Type B pancreatic cell (in vitro differentiated cells): ENCODE data around the gene PTPN22. TPM values are rescaled to one million over a fixed set of nuclear protein-coding genes. Genes with fewer than 3 reads are reported as not detected.

Source experiments
- DNase-seq: peaks from one replicate; pipeline ENCODE4 v3.0.0; 2021; ENCODE audit warnings: mixed read lengths; ENCODE audit not compliant: unreplicated experiment; ENCODE audit errors: extremely low spot score
- H3K27ac Mint-ChIP-seq: 2 replicates; pipeline ENCODE4 v1.8.0; 2021; ENCODE audit warnings: mild to moderate bottlenecking, mixed read lengths
- H3K27me3 Mint-ChIP-seq: 2 replicates; pipeline ENCODE4 v1.8.0; 2021; ENCODE audit warnings: mixed read lengths
- H3K36me3 Mint-ChIP-seq: 2 replicates; pipeline ENCODE4 v1.8.0; 2021; ENCODE audit warnings: mixed read lengths
- H3K4me1 Mint-ChIP-seq: one replicate; pipeline ENCODE4 v1.8.0; 2021; ENCODE audit warnings: mixed read lengths; ENCODE audit not compliant: unreplicated experiment
- H3K4me3 Mint-ChIP-seq: 2 replicates; pipeline ENCODE4 v1.8.0; 2021; ENCODE audit warnings: mild to moderate bottlenecking, mixed read lengths
- H3K9me3 Mint-ChIP-seq: 2 replicates; pipeline ENCODE4 v1.8.0; 2021; ENCODE audit warnings: mixed read lengths
- total RNA-seq: library from RNA; stranded (reverse); gene quantifications from 2 replicates; pipeline ENCODE4 v1.2.1, GENCODE V29; 2021; ENCODE audit warnings: low replicate concordance
- TF ChIP-seq, protein P1 (sequence below): fragments of 200-600 bp; sonication (generic); conservative IDR thresholded peaks from 2 replicates; pipeline ENCODE4 v1.5.0; 2021; ENCODE audit warnings: antibody characterized with exemption, mild to moderate bottlenecking

Gene PTPN22
- total RNA-seq, 1 donor from 2014 or later = not detected

GRCh38 chr1:113913312-113913668, 41.8 kb upstream of the PTPN22 start:
- DNase-seq = no peak
- TF ChIP-seq, protein P1, sequence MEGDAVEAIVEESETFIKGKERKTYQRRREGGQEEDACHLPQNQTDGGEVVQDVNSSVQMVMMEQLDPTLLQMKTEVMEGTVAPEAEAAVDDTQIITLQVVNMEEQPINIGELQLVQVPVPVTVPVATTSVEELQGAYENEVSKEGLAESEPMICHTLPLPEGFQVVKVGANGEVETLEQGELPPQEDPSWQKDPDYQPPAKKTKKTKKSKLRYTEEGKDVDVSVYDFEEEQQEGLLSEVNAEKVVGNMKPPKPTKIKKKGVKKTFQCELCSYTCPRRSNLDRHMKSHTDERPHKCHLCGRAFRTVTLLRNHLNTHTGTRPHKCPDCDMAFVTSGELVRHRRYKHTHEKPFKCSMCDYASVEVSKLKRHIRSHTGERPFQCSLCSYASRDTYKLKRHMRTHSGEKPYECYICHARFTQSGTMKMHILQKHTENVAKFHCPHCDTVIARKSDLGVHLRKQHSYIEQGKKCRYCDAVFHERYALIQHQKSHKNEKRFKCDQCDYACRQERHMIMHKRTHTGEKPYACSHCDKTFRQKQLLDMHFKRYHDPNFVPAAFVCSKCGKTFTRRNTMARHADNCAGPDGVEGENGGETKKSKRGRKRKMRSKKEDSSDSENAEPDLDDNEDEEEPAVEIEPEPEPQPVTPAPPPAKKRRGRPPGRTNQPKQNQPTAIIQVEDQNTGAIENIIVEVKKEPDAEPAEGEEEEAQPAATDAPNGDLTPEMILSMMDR = no peak
- Mint-ChIP-seq H3K4me3 (no peak overlapping the region), H3K9me3 (no peaks in the 10 kb centered on the region), H3K36me3 (peaks cover 13% of the 10 kb centered on the region), H3K4me1 (no peaks in the 10 kb centered on the region), H3K27ac (no peak overlapping the region), H3K27me3 (no peaks in the 10 kb centered on the region)

GRCh38 chr1:113912594-113913311, 41.2 kb upstream of the PTPN22 start:
- no peaks in the 10 kb centered on the region for H3K4me1 Mint-ChIP-seq
- DNase-seq = no peak

DNA sequence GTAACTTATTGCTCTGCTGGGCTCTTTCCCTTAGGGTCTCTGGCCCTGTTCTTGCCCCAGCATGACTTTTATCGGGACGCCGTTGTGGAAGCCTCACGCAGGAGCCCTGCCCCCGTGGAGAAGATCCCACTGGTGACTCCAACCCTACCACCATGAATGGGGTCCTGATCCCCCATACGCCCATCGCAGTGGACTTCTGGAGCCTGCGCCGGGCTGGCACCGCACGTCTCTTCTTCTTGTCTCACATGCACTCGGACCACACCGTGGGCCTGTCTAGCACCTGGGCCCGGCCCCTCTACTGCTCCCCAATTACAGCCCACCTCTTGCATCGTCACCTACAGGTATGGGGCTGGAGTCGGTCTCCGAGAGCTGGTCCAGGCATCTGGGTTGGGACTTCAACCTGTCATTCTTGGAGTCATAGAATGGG, 33.9 kb upstream of the PTPN22 start:
- H3K27ac Mint-ChIP-seq = peak overlapping the region; percentile 98
- peak overlapping the region; percentile 98 for H3K4me3 Mint-ChIP-seq
- TF ChIP-seq, protein P1 = no peak
- DNase-seq = no peak
- H3K9me3 Mint-ChIP-seq = no peaks in the 10 kb centered on the region
- H3K27me3 Mint-ChIP-seq = no peaks in the 10 kb centered on the region
- H3K4me1 Mint-ChIP-seq = peaks cover 3% of the 10 kb centered on the region
- peaks cover 4% of the 10 kb centered on the region for H3K36me3 Mint-ChIP-seq

More at GRCh38 chr1:113912594-113913311, 41.2 kb upstream of the PTPN22 start:
- TF ChIP-seq, protein P1 = no peak
- H3K9me3 Mint-ChIP-seq = no peaks in the 10 kb centered on the region
- no peak overlapping the region for H3K27ac Mint-ChIP-seq
- H3K4me3 Mint-ChIP-seq = no peak overlapping the region
- H3K36me3 Mint-ChIP-seq = peaks cover 13% of the 10 kb centered on the region
- no peaks in the 10 kb centered on the region for H3K27me3 Mint-ChIP-seq

GRCh38 chr1:113904674-113905434, 33.3 kb upstream of the PTPN22 start, which contains the start of the genes AP4B1 and DCLRE1B:
TSS of gene AP4B1 (minus strand) at chr1:113904799. CDS start at chr1:113904717, 82 bp downstream.
TSS of gene DCLRE1B (plus strand) at chr1:113905326. CDS start at chr1:113905587, 261 bp downstream.
- DNase-seq = peak; percentile 97
- Mint-ChIP-seq H3K4me3 (peak within 1 kb of the TSS; percentile 98), H3K4me1 (peaks cover 3% of the 10 kb centered on the region), H3K27ac (peak within 1 kb of the TSS; percentile 98), H3K36me3 (peaks cover 9% of the 10 kb centered on the region), H3K9me3 (no peaks in the 10 kb centered on the region), H3K27me3 (no peaks in the 10 kb centered on the region)
- TF ChIP-seq, protein P1 = peak; percentile 55

- DNase-seq = no peak
- no peaks in the 10 kb centered on the region for H3K9me3 Mint-ChIP-seq
Measured at GRCh38 chr1:113904293-113904673, 32.8 kb upstream of the PTPN22 start.

More at GRCh38 chr1:113904293-113904673, 32.8 kb upstream of the PTPN22 start:
- no peaks in the 10 kb centered on the region for H3K27me3 Mint-ChIP-seq
- H3K27ac Mint-ChIP-seq = peak overlapping the region; percentile 98
- TF ChIP-seq, protein P1 = no peak
- peak overlapping the region; percentile 98 for H3K4me3 Mint-ChIP-seq
- peaks cover 13% of the 10 kb centered on the region for H3K36me3 Mint-ChIP-seq
- peaks cover 3% of the 10 kb centered on the region for H3K4me1 Mint-ChIP-seq
